Hematopoietic multipotent progenitor cell treated with erythropoietin and hydrocortisone succinate and interleukin-3 and kit ligand, for 8 days (in vitro differentiated cells): ENCODE data around the gene TRPM7.

Source experiments
- DNase-seq: peaks from one replicate; pipeline ENCODE4 v3.0.0-alpha.2; 2015

TRPM7 gene

DNA sequence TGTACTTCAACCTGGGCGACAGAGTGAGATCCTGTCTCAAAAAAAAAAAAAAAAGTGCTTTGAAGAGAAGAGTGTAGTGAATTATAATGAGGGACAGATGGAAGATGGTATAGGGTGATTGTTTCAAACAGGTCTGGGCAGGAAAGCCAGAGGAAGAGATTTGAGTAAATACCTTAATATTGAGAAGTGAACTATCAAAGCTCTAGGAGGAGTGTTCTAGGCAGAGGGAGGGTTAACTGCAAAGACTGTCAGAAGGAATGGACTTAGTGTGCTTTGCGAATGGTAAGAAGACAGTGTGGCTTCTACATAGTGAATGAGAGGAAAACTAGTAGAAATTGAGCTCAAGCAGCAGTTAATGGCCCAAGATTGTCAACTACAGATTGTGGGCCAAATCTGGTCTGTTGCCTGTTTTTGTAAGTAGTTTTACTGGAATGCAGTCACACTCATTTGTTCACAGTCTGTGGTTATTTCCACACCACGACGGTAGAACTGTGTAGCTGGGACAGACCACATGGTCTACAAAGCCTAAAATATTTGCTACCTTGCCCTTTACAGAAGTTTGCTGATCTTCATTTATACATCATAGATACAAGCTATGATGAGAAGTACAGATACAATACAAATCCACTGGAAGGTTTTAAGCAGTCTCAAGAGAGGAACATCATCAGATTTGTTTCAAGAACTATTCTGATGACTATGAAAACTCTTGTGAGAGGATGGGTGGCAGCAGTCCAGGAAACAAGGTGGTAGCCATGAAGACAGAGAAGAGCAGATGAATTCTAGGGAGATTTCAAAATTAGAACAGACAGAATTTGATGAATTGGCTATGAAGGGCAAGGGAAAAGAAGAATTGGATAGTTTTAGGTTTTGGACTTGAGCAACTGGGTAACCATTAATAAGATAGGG, 123.6 kb downstream of the TRPM7 start:
- DNase-seq, result no peak

GRCh38 chr15:50558012-50558411, 128.6 kb downstream of the TRPM7 start:
- no peak for DNase-seq

DNA sequence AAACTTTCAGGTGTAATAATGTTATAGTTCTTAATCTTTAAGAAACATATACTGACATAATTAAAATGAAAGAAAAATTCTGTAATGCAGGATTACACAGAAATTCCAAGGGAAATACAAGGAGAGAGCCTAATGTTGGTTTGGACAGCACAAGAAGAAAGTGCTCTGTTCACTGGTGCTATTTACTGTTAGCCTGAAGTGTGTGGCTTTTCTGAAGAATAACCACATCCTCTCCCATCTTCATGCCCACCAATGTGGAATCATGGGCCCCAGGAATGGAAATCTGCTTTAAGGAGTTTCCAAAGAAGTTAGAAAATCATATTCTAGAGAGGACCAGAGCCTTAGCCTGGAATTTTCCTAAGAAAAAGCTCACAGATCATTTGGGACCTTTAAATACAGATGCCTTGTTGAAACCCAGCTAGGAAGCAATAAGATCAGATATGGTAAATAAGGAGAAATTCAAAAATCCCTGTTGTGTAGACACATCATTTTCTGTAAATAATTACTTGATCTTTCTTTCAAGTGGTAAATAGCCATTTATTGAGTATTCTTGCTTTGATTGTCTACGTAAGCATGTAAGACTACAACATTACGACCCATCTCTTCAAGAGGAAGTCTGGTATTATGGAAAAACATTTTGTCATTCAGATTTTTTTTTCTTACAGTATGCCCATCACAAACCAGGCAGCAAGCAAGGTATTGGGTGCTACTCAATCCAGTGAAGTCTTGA, 129.8 kb downstream of the TRPM7 start:
- DNase-seq, result no peak

- no peak for DNase-seq
These were observed 134.4 kb downstream of the TRPM7 start for GRCh38 chr15:50552238-50552637.

DNA sequence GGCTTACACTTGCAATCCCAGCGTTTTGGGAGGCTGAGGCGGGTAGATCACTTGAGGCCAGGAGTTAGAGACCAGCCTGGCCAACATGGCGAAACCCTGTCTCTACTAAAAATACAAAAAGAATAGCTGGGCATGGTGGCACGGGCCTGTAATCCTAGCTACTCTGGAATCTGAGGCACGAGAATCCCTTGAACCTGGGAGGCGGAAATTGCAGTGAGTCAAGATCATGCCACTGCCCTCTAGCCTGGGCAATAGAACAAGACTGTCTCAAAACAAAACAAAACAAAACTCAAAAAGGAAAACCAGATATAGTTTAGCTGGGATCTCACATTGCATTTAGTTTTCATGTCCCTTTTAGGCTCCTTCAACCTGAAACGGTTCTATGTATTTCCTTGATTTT, 137.3 kb downstream of the TRPM7 start:
- DNase-seq, result no peak

DNA sequence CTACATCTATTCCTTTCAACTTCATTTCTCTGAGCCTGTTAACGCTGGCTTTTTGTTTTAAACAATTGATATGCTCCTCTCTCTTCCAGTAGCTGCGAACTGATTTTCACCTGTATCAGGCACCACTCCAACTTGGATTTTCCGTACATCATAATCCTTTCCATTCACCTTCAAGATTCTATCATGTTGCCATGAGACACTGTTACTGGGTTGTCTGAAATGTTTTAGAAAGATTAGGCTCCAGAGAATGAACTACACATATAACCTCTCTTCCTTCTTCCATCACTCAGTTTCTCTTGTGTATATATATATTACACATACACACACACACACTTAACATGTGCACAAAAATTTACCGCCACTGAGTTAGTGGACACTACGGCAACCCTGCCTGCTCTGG, 140.0 kb downstream of the TRPM7 start, which contains the start of gene USP50:
Gene USP50, minus strand, starts transcription at position 101 of the 400 bp plus-strand sequence. CDS start 141 bp downstream, outside the sequence.
- no peak for DNase-seq

DNA sequence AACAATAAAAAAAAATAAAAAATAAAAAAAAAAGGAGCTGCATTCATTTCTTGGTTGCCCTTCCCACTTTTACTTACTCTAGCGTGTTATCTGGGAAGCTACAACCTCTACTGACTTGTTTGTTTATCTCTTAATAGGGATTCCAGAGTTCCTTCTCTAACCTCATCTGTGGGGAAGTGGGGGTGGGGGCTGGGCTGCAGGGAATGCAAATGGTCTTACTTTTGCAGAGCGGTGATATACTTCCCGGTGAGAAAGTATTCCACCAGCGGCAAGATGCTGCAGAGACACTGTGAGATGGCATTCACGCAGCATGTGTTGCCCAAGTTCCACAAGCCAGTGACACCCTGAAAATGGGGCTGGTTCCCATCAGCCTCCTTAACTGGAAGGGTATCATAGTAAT, 142.2 kb downstream of the TRPM7 start:
- no peak for DNase-seq

DNA sequence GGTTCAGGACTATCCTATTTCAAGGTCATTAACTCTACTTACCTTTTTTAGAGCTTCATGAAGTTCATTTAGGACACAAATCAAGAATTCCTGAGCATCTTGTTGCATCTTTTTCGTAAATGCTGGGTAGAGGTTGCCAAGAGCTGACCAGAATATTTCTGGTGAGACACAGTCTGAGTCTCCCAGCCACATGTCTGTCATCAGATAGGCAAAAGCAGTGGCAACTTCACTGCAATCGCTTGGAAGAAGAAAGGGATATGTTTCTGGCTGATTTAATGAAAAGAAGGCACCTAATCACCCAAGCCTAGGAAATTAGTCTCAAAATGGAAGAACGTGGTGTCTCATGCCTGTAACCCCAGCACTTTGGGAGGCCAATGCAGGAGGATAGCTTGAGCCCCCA, 143.0 kb downstream of the TRPM7 start:
- DNase-seq, result no peak

GRCh38 chr15:50542887-50543210, 143.7 kb downstream of the TRPM7 start:
- no peak for DNase-seq

DNA sequence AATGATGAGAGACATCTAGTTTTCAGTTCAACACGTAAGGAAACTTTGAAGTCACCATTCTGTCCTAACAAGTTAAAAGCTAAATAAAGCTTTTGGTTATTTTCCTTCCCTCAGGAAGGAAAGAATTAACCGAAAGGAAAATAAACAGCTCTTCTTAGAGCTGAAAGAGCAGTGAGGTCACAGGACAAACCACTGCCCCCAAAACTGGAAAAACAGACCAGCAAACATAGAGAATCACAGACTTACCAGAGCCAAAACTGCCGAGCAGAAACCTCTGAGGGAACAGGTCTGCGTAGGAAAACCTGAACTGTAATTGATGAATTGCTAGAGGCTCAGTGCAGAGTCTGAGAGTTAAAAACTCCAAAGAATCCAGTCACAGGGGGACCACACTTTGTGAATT, 154.8 kb downstream of the TRPM7 start:
- no peak for DNase-seq

GRCh38 chr15:50531163-50531562, 155.4 kb downstream of the TRPM7 start:
- DNase-seq, result no peak

- DNase-seq, result no peak
These were observed 162.7 kb downstream of the TRPM7 start for GRCh38 chr15:50523851-50524251.

- no peak for DNase-seq
These were observed 166.7 kb downstream of the TRPM7 start for GRCh38 chr15:50519740-50520425.

DNA sequence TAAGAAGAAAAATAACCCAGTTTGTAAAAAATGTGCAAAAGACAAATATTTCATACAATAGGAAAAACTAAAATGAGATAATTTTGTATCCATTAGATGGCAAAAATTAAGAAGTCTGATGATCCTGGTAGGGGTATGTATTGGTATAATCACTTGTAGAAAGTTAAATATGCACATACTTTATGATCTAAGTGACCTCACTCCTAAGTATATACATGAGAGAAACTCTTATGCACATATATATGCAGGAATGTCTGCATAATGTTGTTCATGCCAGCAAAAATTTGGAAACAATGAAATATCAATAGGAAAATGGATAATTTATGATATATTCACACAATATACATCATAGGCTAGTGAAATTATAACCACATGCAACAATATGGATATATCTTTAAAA, 173.6 kb downstream of the TRPM7 start:
- DNase-seq, result no peak
